Caco-2 (cell line): Measurements from ENCODE around the gene CBS. TPM values are rescaled to one million over a fixed set of nuclear protein-coding genes. Genes with fewer than 3 reads are reported as not detected.
"Not testable (repeated sequence)": the region's sequence is repeated elsewhere in the genome, so short reads cannot be mapped to it uniquely, and the experiment has no call there.

Source experiments
- BruUV-seq: library from RNA; stranded (reverse); fragments of 400-500 nt; replicated peaks from 2 replicates; lab custom pipeline; 2021; lab: Mats Ljungman, UMichigan
- CTCF ChIA-PET: fragments of 300-600 bp; sonication (Branson Sonifier 250); formaldehyde crosslinking; loops from one replicate; lab custom pipeline; 2022; ENCODE audit warnings: antibody characterized with exemption; lab: Charles Lee
- POLR2A ChIA-PET: fragments of 300-600 bp; sonication (Branson Sonifier 250); formaldehyde crosslinking; loops from one replicate; lab custom pipeline; 2022; ENCODE audit warnings: antibody characterized with exemption; lab: Charles Lee
- DNase-seq, 2 experiments: peaks; one replicate each; pipeline versions ENCODE4 v3.0.0 to v3.0.0-alpha.2; 2020 to 2022
- H3K27me3 ChIP-seq: replicated peaks from 2 replicates; pipeline ENCODE4 v1.6.0; 2011; ENCODE audit warnings: low read length; ENCODE audit not compliant: control insufficient read depth, insufficient read depth
- H3K36me3 ChIP-seq: 2 replicates; pipeline ENCODE4 v1.5.1; 2011; ENCODE audit warnings: low read length; ENCODE audit not compliant: control insufficient read depth, insufficient read depth
- H3K4me1 ChIP-seq: fragments of 250-450 bp; sonication (Bioruptor Pico); 2 replicates; pipeline ENCODE4 v1.5.1; 2020; ENCODE audit warnings: mild to moderate bottlenecking
- H3K4me3 ChIP-seq: 2 replicates; pipeline ENCODE4 v1.5.1; 2011; ENCODE audit warnings: low read depth, mild to moderate bottlenecking, control low read depth, low read length
- H3K9me3 ChIP-seq: fragments of 250-450 bp; sonication (Bioruptor Pico); 2 replicates; pipeline ENCODE4 v1.5.1; 2020; ENCODE audit warnings: mild to moderate bottlenecking, moderate library complexity
- H3K27ac Mint-ChIP-seq: one replicate; pipeline ENCODE4 v1.8.0; 2022; ENCODE audit warnings: mixed read lengths; ENCODE audit not compliant: unreplicated experiment
- H3K27me3 Mint-ChIP-seq: one replicate; pipeline ENCODE4 v1.8.0; 2022; ENCODE audit warnings: mixed read lengths; ENCODE audit not compliant: insufficient read depth, unreplicated experiment
- H3K36me3 Mint-ChIP-seq: one replicate; pipeline ENCODE4 v1.8.0; 2022; ENCODE audit warnings: mild to moderate bottlenecking, mixed read lengths; ENCODE audit not compliant: insufficient read depth, unreplicated experiment
- H3K4me1 Mint-ChIP-seq: one replicate; pipeline ENCODE4 v1.8.0; 2022; ENCODE audit warnings: low read depth, mixed read lengths; ENCODE audit not compliant: unreplicated experiment
- H3K4me3 Mint-ChIP-seq: one replicate; pipeline ENCODE4 v1.8.0; 2022; ENCODE audit warnings: mild to moderate bottlenecking, moderate library complexity, mixed read lengths; ENCODE audit not compliant: unreplicated experiment
- H3K9me3 Mint-ChIP-seq: one replicate; pipeline ENCODE4 v1.8.0; 2022; ENCODE audit warnings: mixed read lengths; ENCODE audit not compliant: unreplicated experiment
- intact Hi-C: fragments of 100-400 bp; cut with micrococcal nuclease; formaldehyde crosslinking; loops from one replicate; pipeline ENCODE4 v1.10.0; 2022; ENCODE audit not compliant: unreplicated experiment
- total RNA-seq: library from RNA; stranded (reverse); gene quantifications from 2 replicates; pipeline ENCODE4 v1.2.3, GENCODE V29; 2022

CBS gene
- total RNA-seq, 1 experiment from 2014 or later: 202 TPM

DNA sequence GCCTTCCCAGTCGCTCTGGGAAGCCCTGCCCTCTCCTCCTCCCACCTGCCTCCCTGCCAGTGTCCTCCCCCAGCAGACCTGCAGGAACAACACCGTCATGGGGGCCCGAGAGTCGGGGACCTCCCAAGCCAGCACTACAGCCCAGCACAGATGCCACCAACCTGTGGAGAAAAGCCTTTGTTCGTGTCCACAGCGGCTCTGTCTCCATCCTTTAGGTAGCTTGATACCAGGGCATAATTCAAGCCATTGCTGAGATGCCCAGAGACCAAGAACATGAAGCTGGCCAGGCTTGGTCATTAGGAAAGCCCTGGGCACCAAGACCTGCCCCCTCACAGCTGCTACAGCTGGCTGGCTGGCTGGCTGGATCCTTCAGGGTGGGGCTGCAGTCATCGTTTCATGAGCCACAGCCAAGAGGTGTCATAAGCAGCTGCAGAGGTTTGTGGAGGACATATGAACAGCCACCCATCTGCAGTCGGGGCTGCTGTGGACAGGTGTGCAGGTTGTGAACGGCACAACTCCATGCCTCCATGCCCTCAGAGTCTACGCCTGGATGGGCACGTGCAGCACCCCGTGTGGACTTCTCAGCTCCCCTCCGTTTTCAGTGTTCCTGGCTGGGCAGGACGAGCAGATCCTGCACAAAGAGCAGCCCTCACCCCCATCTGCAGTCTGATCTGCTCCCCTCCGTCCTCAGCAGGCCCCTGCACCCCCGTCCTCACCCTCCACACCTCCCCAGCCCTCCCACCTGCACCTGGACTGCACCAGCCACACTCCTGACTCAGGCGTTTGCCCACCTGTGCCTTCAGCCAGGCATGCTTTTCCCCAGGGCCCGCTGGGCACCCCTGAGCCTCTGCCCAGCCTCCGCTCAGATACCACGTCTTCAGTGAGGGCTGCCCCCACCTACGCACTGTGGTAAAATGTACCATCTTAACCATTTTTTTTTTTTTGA lies 29.5 kb downstream of the CBS start:
- CTCF ChIA-PET, BruUV-seq, H3K36me3 Mint-ChIP-seq, H3K9me3 Mint-ChIP-seq, H3K4me3 Mint-ChIP-seq, POLR2A ChIA-PET, H3K4me1 ChIP-seq, H3K4me3 ChIP-seq, intact Hi-C loops, H3K27ac Mint-ChIP-seq, H3K36me3 ChIP-seq, DNase-seq, H3K4me1 Mint-ChIP-seq, H3K27me3 Mint-ChIP-seq, H3K9me3 ChIP-seq, H3K27me3 ChIP-seq: not testable (repeated sequence)

- BruUV-seq, H3K36me3 Mint-ChIP-seq, DNase-seq, H3K36me3 ChIP-seq, CTCF ChIA-PET, H3K4me1 ChIP-seq, POLR2A ChIA-PET, H3K27me3 Mint-ChIP-seq, H3K27me3 ChIP-seq, H3K9me3 ChIP-seq, H3K4me1 Mint-ChIP-seq, H3K9me3 Mint-ChIP-seq, H3K27ac Mint-ChIP-seq, H3K4me3 Mint-ChIP-seq, intact Hi-C loops, H3K4me3 ChIP-seq: not testable (repeated sequence)
Observed at GRCh38 chr21:43045165-43045875, 30.3 kb downstream of the CBS start.

DNA sequence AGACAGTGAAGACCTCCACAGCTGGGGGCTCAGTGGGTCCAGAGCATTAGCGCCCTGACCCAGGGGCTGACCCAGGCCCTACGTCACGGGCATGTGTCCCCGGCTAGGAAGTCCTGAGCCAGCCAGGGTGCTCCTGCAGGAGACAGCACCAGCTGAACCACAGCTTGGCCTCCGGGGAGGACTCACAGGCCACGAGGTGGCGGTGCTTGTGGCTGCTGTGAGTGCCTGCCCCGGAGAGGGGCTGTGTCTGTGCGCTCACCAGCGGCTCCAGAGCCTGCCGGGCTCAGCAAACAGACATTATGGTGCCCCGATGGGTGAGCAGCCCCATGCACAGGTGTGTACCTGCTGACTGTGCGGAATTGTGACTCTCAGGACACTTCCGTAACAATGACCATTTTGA lies 31.1 kb downstream of the CBS start:
- CTCF ChIA-PET, POLR2A ChIA-PET, H3K9me3 Mint-ChIP-seq, H3K4me3 Mint-ChIP-seq, DNase-seq, H3K27me3 Mint-ChIP-seq, H3K9me3 ChIP-seq, H3K36me3 Mint-ChIP-seq, H3K27ac Mint-ChIP-seq, H3K4me1 Mint-ChIP-seq, H3K27me3 ChIP-seq, H3K4me1 ChIP-seq, H3K36me3 ChIP-seq, H3K4me3 ChIP-seq, intact Hi-C loops, BruUV-seq: not testable (repeated sequence)

DNA sequence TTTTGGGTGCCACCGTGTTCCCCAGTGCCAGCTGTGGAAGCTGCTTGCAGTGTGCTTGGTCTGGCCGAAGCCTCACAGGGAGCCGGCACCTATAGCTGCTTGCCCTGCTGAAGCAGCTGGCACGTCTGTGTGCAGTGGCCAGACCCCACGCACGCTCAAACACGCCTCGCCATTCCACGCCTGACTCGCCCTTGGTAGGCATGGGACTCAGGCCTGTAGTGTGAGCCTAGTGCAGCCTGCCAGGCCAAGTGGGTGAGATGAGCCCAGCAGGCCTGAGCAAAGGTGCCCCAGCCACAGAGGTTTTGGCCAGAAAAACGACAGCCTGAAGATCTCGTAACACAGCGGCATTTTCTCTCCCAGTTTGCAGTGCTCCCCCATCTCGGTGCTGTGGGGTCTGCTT lies 32.3 kb downstream of the CBS start:
- POLR2A ChIA-PET, H3K36me3 Mint-ChIP-seq, H3K4me3 Mint-ChIP-seq, BruUV-seq, DNase-seq, CTCF ChIA-PET, H3K4me1 Mint-ChIP-seq, H3K36me3 ChIP-seq, H3K27me3 Mint-ChIP-seq, H3K4me1 ChIP-seq, intact Hi-C loops, H3K27ac Mint-ChIP-seq, H3K27me3 ChIP-seq, H3K9me3 Mint-ChIP-seq, H3K9me3 ChIP-seq, H3K4me3 ChIP-seq: not testable (repeated sequence)

DNA sequence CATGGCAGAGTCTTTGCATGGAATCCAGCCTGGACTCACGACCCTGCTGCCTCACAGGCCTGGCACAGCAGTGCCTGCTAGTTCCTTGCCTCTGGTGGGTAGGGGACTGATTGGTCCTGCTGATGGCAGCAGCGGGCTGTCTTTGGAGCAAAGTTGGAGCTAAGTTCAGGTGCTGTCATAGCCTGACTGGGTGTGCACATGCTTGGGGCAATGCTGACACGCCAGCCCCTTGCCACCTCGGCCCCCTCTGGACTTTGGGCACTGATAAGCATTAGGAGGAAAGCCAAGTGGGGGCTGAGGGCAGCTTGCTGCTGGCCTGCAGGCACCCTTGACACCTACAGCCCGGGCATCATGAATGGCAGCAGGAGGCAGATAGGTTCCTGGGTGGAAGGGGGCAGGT lies 33.5 kb downstream of the CBS start:
- H3K36me3 ChIP-seq, H3K36me3 Mint-ChIP-seq, intact Hi-C loops, DNase-seq, H3K4me1 ChIP-seq, H3K27ac Mint-ChIP-seq, H3K27me3 Mint-ChIP-seq, H3K27me3 ChIP-seq, BruUV-seq, H3K9me3 ChIP-seq, H3K4me3 ChIP-seq, H3K9me3 Mint-ChIP-seq, CTCF ChIA-PET, H3K4me1 Mint-ChIP-seq, POLR2A ChIA-PET, H3K4me3 Mint-ChIP-seq: not testable (repeated sequence)

DNA sequence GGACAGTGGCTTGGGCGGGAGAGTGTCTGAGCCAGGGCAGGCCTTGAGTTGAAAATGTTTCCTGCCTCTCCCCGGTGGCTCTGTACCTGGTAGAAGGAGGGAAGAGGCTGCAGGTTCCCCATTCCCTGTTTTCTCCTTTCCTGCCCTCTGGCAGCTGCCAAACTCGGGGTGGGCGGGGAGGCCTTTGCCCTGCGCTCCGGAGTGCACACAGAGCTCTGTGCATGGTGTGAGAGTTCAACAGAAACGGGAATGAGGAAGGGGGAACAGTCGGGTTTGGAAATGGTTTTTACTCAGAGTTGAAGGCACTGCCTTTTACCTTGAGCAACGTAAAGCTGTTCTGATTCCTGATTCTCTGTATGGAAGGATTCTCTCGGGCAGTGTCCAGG lies 37.0 kb downstream of the CBS start:
- POLR2A ChIA-PET, H3K9me3 Mint-ChIP-seq, H3K27me3 Mint-ChIP-seq, H3K27me3 ChIP-seq, H3K4me3 ChIP-seq, H3K4me1 Mint-ChIP-seq, BruUV-seq, H3K36me3 Mint-ChIP-seq, intact Hi-C loops, H3K4me3 Mint-ChIP-seq, H3K36me3 ChIP-seq, H3K4me1 ChIP-seq, H3K27ac Mint-ChIP-seq, H3K9me3 ChIP-seq, DNase-seq, CTCF ChIA-PET: not testable (repeated sequence)
